M059J (cell line): Measurements from ENCODE around the gene VGLL1. TPM values are rescaled to one million over a fixed set of nuclear protein-coding genes. Genes with fewer than 3 reads are reported as not detected.
A peak's percentile ranks its signal among the peaks of the same experiment; 100 is the strongest.

ENCODE experiments used
- DNase-seq: peaks from one replicate; pipeline ENCODE4 v3.0.0-alpha.2; 2012; ENCODE audit warnings: low read depth
- total RNA-seq: library from RNA; depleted of rRNA; stranded (reverse); fragments of >200 nt; shearing (Covaris generic); gene quantifications from 2 replicates; pipeline ENCODE4 v1.2.3, GENCODE V29; 2014; rRNA removed

VGLL1 gene, protein sequence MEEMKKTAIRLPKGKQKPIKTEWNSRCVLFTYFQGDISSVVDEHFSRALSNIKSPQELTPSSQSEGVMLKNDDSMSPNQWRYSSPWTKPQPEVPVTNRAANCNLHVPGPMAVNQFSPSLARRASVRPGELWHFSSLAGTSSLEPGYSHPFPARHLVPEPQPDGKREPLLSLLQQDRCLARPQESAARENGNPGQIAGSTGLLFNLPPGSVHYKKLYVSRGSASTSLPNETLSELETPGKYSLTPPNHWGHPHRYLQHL
- not detected in 2 replicates for total RNA-seq

DNA sequence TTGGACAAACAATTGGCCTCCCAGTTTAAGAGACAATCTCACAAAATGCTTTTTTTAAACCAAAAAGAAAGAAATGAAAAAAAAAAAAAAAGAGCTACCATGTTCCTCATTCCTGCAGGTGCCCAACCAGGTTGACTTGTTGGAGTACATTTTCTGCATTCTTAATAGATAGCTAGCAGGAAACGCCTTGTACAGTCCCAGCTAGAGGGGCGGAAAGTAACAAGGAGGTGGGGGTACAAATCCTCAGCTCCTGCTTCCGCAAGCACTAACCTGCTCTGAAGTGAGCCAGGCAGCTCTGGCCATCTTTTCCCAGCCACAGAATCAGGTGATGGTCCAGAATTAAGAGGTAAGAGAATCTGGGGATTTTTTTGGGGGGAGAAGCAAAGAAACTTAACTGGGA, at the start of gene VGLL1:
VGLL1 (plus strand) TSS at position 265 of the 400 bp plus-strand sequence. CDS start 3,806 bp downstream, outside the sequence.
- no peak for DNase-seq

DNA sequence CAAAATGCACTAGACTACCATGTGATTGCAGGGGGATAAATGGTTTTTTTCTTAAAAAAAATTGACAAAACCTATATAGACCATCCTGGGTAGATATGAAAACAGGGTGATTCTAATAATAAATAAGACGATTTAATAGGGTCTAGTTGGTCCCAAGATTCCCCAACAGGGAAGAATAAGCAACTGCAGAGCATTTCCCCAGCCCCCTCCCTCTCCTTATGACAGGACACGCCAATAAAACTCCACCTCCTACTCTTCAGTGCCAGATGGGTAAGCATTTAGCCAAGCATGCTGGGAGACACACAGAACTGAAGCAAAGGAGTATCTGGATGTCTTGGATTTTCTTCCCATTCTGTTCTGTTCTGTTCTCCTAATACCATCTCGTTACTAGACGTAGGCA, 44.4 kb upstream of the VGLL1 start, which contains the start of gene BRS3:
BRS3 (plus strand) TSS at position 301 of the 400 bp plus-strand sequence. CDS start 168 bp downstream, outside the sequence.
- DNase-seq: no peak

DNA sequence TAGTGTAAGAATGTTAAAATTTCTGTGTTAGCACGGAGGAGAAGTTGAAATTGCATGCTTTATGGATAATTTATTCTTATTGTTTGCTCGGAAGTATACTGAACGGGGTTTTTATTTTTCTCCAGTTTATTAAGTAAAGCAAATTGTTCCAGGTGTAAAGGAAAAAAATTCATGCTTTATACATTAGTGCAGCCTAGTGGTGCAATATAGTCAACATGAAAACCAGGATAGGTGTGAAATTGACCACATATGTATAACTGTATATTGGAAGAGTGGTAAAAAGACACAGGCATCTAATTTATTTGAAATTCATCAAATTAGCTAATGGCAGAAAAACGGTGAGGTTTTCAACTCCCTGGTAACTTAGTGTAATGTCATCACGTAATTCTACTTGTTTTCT, 43.3 kb upstream of the VGLL1 start:
- DNase-seq: peak; percentile 5

GRCh38 chrX:136491832-136492231, 40.2 kb upstream of the VGLL1 start:
- DNase-seq: no peak

GRCh38 chrX:136493011-136493410, 39.0 kb upstream of the VGLL1 start:
- DNase-seq: peak; percentile 9

DNA sequence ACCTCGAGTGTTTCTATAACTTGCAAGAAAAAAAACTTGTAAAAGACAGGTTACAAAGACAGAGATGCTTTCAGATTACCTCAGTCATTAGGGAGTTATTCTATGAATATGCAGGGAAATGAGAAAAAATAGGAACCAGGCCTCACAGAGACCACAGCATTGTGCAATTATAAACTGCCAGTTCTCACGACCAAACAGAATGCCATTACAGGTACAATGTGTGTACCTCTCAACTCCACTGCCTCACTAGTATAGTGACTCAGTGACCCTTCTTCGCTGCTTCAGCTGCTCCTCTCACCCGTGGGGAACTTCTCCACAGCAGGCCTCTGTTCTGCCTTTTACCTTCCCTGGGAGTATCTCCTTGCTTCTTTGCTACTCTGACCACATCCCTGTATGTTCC, 37.0 kb upstream of the VGLL1 start:
- no peak for DNase-seq

GRCh38 chrX:136496186-136496763, 35.7 kb upstream of the VGLL1 start:
- DNase-seq: no peak

- DNase-seq: peak; percentile 93
Observed at GRCh38 chrX:136496764-136497555, 35.1 kb upstream of the VGLL1 start.

DNA sequence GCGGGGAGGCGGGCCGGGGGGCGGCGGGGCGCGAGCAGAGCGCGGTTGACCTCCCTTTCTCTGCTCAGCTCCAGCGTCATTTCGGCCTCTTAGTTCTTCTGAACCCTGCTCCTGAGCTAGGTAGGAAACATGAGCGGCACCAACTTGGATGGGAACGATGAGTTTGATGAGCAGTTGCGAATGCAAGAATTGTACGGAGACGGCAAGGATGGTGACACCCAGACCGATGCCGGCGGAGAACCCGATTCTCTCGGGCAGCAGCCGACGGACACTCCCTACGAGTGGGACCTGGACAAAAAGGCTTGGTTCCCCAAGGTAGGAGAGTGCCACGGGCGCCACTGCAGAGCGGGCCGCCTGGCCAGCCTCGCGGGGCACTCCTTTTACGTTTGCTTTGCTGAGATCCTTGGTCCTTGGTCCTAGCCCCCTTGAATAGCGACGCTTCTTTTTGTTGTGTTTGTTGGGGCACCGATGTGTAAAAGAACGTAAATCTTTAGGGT, 34.4 kb upstream of the VGLL1 start, which contains the start of gene HTATSF1:
HTATSF1 (plus strand) TSS at position 37 of the 497 bp plus-strand sequence; CDS start at position 130, 93 bp downstream.
- no peak for DNase-seq

- DNase-seq: no peak
Observed at GRCh38 chrX:136519069-136519468, 12.9 kb upstream of the VGLL1 start.

DNA sequence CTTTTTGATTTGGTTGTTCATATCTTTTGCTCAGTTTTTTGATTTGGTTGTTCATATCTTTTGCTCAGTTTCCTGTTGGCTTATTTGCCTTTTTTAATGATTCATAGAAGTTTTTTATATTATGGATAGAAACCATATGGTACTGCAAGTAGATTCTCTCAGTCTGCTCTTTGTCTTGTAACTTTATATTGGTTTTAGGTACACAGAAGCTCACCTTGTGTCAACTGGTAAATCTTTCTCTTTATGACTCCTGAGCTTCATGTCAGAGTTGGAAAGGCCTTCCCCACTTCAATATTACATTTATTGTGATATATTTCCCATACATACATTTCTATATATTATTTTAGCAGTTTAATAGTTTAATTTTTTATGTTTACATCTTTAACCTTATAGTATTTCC, 8.2 kb upstream of the VGLL1 start:
- no peak for DNase-seq

DNA sequence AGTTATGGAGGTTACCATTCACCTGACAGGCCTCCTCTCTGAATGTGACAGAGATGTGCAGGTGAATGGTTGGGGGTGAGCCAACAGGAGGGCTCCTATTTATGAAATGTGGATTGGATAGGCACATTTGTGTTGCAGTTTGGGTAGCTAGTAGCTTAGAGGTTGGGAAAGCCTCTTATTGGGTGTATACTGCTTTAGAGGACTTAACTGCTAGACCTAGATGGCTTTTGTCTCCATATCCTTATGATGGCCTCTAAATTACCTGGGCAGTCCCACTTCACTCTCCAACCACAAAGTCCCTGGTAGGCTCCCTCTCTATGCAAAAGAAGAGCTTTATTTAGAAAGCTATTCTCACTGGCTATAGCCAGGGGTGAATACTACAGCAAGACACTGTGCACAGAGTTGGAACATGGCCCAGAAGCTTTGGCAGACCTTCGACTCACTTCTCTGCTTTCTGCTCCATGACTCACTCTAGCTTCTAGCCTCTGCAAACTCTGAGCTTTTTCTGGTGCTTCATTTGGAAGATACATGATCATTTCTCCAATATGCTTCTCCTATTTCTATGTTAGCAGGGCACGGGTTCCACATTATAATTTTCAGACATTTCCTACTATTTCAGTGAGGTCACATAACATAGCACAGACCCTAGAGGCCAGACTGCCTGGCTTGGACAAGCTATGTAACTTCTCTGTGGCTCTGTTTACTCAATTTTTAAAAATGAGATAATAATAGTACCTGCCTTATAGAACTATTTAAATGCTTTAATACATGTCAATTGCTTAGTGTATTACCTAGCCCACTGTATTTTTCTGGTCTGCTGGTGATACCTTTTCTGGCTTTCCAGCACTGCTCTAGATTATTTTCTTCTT, 6.0 kb upstream of the VGLL1 start:
- peak; percentile 93 for DNase-seq

DNA sequence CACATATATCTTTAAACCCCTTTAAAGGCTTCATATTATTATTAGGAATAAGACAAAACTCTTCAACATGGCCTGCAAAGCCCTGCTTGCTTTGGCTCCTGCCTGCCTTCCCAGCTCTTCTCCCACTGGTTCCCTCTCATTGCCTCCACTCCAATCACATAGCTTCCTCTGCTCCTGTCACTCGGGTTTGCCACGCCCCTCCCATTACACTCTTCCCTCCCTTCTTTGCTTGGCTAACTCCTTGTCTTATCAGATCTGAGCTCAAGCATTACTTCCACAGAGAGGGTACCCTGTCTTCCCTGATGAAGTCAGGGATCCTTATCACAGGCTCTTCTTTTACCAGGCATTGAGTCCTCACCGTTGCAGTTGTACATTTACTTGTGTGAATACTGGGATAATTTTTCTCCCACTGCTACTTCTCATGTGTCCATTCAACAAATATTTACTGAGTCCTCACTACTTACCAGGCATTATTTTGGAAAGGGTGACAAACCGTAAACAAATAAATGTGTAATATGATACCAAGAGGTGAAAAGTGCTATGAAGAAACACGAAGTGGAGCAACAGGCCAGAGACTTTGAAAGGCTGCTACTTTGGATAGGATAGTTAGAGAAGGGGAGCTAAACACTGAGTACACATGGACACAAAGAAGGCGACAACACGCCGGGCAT, 3.2 kb upstream of the VGLL1 start:
- peak; percentile 28 for DNase-seq

GRCh38 chrX:136529795-136530194, 2.2 kb upstream of the VGLL1 start:
- peak; percentile 3 for DNase-seq

- DNase-seq: no peak
Observed at GRCh38 chrX:136534131-136534530, 2.1 kb downstream of the VGLL1 start.

GRCh38 chrX:136538811-136539210, 6.8 kb downstream of the VGLL1 start:
- DNase-seq: peak; percentile 2

DNA sequence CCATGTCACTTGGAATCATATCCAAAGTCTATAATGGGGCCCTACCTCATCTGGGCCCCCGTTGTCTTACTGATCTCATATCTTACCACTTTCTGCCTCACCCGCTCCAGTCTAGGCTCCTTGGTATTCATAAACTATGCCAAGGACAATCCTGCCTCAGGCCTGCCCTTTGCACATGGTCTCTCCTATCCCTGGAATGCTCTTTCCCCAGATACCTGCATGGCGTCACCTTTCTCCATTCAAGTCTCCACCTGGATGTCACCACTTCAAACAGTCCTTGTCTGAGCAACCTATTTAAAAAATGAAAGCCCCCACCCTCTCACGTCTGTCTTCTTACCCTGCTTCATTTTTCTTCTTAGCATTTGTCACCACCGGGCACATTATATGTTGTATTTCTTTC, 8.2 kb downstream of the VGLL1 start:
- DNase-seq: no peak

DNA sequence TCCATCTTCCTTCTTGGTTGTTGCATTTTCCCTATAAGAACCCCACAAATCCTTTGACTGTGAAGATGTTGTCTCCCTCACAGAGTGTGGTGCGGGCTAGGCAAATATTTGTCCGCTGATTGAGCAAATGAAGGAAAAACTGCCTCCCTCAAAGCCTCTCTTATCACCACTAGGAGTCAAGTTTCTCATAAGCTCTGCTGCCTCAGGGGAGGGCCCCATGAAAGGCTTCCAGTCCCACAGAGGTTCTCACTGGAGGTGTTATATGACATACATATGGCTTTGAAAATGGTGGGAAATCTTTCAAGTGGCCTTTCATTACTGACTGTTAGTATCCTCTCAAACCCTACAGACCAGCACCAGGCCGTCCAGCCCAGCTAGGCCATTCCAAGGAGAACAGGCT, 9.3 kb downstream of the VGLL1 start:
- peak; percentile 9 for DNase-seq

GRCh38 chrX:136542281-136542680, 10.3 kb downstream of the VGLL1 start:
- no peak for DNase-seq

- DNase-seq: no peak
Observed at GRCh38 chrX:136546371-136546781, 14.4 kb downstream of the VGLL1 start.

DNA sequence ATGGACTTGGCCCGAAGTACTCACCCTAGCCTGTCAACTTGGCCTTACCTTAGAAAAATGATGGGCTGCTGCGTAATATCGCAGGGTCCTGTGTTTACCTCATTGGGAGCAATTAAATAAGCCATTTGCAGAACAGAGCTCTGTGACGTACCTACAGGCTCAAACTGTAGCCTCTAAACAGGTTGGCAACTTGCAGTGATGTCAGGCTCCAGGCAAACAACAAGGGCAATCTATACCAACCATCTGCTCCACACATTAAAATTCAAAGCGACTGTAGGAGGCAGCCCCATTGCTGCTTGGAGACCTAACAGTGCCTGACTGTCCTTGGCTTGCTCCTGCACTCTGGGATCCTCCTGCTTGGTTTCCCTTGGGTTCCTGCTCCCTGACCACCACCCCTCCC, 17.2 kb downstream of the VGLL1 start:
- DNase-seq: no peak
